Activated naive CD4-positive, alpha-beta T cell treated with anti-CD3 and anti-CD28 coated beads, Interleukin-2, amount 50 U/mL, for 16 hours (primary cell): Measurements from ENCODE around the gene FMN1.

Experiments used
- DNase-seq: peaks from one replicate; pipeline ENCODE4 v3.0.0-alpha.2; 2020

FMN1 gene

DNA sequence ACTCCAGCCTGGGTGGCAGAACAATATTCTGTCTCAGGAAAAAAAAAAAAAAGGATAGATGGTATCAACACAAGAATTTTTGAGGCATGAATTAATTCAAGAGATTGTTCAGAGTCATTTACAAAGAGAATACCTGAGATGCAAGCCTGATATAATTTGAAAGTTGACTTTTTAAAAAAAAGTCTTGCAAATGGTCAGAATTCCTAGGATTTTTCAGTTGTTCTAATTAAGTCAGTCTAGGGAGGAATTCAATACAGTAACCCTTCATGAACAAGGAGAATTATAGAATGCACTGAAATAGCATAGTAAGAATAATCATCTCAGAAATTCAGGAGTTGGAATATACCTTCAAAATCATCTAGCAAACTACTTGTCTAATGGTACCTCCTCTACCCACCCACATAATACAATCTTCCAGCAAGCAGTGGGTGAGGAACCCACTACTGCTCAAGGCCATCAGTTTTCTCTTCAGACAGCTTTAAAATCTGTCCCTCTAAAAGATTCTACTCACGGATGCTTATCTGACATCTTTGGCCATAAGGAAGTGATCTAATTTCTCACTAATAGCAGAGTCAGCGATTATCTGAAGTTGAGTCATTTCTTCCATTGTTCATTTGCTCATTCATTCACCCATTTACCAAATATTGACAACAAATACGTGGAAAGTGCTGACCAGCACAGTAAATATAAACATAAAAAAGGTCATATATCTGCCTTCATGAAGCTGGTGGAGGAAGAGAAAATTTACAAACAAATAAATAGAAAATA, 317.1 kb downstream of the FMN1 start:
- DNase-seq: no peak

DNA sequence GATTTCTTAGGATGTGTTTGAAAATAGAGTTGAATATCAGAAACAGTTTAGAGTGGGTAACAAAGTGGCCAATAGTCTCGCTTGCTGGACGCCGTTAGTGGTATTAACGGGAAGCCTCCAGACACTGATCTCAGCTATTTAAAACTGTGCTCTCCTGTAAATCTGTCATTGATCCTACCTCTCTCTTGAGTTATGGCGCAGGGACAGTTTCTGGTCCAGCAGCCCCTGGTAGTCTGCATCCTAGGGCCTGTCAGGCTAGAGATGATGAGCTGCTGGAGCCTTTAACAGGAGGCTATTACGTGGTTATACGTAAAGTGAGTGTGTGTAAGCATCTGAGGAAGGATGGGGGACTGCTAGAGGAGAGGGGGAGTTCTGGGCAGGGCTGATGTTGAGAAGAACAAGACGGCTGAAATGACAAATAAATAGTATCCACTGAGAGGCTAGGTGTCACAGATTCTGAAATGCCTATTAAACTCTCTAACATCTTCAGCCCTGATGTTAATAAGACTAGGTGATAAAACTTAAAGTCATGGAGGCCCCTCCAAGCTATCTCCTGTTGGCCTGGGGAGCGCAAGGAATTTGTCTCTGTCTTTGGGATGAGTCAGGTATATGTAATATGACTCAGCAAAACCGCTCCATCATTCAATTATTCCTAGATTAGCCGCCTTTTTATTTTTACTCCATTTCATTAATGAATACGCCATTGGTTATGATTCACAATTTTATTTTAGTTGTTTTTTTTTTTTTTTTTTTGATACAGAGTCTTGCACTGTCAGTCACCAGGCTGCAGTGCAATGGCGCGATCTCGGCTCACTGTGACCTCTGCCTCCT, 321.0 kb downstream of the FMN1 start:
- no peak for DNase-seq

DNA sequence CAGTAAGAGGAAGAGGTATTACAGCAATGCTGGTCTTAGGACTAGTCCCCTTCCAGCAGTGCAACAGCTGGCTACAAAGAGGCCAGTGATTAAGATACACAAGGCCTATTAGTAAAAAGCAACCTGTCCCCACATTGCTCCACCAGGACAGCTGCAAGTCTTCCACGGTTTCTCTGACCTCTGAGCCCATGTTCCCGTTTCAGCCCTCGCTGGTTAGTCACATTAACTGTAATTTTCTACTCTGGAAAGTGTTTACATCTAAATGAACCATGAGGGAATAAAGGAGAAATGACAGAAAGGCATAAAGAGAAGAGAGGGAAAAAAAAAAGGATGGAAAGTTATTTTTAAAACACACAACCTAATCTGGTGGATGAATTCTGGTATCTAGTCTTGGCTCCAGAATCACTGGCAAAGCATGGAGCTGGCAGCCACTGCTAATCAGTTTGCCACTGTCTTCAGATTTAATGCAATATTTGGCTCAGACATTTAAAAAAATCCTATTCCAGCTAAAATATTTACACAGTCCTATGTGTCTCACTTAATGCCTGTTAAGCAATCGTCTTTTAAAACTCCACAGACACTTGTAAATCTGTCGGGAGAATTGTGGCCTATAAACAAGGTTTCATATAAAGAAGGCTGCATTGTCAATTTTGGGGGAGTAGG, 321.8 kb downstream of the FMN1 start:
- DNase-seq: no peak

DNA sequence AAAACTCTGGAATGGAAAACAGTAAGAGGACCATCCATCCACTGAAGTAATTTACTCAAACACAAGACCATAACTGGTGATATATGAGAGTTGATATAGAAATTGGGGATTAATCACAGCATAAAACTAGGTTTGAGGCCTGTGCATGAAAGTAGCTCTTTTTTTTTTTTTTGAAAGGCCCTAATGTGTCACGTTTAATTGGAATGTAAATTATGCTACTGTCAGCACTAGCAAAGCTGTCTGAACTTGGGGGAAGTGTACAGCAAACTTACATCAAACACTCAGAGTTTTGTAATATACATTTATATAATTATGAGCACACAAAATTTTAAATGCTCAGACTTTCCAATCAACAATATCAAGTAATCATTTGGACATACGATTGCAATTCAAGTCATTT, 322.6 kb downstream of the FMN1 start:
- DNase-seq: no peak

DNA sequence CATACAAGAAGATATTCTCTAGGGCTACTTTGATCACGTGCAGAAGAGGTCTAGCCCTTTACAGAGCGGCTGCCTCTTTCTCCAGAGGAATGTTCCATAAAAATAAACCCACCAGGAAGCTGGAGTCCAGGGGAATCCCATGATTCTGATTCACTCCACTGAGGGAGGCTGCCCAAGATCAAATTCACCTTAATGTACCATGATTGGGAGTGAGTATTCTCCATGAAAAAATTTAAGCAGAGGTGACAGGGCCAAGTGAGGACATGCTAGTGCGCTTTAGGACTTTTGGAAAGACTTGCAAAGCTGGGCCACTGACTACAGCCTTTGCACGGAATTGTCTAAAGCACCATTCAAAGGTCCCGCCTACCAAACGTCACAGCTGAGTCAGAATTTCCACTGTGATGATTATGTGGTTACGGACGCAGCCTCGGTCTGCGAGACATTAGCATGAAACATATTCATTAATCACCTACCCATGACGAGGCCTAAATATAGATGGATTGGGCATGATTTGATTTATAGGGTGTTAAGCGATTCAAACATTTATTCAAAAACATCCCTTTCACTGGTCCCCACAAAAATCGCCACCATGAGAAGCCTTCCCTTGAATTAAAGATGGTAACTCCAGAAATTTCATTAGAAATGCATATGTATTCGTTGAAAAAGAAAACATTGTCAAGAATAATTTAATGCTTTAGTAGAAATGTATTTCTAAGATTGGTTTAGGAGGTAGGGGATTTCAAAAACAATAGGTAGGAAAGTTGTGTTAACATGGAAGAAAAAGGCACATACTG, 324.1 kb downstream of the FMN1 start:
- DNase-seq: no peak

DNA sequence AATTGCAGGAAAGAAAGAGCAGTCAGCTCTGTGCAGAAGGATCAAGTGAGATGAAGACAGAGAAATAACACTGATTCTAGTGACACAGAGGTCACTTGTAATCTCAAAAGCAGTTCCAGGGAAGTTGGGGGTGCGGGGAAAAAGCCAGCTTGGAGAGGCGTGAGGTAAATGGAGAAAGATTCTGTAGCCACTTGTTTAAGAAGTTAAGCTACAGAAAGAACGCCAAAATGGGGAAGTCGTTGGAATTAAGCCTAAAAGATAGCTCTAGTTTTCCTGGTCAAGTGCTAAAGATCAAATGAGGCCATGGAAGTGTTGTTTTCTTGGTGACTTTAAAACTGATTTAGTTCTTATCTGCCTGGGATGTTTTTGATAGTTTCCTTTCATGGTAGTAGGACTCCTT, 324.7 kb downstream of the FMN1 start:
- DNase-seq: no peak

DNA sequence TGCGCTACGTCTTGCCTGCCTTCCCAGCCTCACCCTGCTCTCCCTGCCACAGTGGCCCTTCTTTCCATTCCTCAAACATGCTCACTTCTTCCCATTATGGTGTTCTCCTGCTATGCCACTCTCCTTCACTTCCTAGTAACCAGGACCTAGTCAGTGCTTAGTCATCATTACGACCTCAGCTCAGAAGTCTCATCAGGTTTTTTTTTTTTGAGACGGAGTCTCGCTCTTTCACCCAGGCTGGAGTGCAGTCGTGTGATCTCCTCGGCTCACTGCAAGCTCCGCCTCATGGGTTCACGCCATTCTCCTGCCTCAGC, 327.2 kb downstream of the FMN1 start:
- no peak for DNase-seq

DNA sequence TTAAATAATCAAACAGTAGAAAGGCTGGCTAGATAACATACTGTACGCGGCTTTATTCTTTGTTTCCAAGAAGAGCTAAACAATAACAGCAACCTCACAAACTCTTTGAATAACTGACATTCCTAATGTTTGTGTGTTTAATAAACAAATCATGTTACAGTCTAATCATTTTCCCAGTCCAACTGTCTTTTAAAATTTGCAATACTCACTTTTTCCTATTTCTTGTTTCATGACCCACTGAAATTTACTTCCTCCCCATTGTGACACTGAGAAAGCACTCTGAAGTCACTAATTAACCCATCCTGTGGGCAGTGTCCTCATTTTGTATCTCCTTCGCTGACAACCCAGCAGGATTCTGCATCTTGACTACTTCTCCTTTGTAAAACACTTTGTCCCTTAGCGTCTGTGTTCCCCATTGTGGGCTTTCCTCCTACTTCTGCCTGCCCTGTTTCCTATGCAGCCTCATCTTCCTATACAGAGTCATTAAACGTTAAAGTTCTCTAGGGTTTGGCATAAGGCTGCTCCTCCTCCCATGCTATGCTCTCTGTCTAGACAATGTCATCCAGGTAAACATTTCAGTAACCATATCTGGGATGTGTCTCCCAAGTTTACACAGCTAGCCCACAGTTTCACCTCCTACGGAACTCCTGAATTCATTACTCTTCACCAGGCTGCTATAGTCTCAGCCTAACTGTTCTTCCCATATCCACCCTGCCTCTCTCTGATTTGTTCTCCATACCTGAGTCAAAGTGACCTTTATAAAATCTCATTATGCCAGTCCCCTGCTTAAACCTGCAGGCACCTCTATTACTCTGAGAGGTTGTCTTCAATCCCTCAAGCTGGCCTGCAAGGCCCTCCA, 327.8 kb downstream of the FMN1 start:
- DNase-seq: no peak

DNA sequence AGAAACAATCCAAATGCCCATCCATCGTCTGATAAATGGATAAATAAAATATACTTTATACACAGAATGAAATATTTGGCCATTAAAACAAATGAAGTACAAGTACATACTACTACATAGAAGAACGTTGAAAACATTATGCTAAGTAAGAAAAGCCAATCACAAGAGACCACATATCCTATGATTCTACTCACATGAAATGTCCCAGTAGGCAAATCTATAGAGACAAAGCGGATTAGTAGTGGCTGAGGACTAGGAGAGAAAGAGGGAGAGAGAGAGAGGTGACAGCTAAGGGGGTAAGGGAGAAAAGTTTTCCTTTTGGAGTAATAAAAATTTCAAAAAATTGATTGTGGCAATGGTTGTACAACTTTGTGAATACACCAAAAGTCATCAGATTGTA, 329.7 kb downstream of the FMN1 start:
- no peak for DNase-seq

DNA sequence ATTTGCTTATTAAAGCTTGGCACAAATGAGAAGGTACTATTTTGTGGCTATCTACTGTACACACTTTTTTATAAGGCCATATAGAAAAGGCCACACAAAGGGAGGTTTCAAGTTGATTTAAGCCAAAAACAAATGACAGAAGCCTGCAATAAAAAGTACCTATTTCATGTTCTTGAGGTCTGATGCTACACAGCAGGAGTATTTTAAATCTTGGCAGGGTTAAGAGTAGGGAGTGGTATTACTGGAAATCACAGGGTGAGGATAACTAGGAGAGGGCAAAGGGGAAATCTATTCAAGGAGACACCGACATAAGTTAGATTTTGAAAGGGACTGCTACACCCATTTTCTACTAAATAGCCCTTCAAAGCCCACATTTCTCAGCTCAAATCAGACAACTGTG, 330.5 kb downstream of the FMN1 start:
- no peak for DNase-seq

DNA sequence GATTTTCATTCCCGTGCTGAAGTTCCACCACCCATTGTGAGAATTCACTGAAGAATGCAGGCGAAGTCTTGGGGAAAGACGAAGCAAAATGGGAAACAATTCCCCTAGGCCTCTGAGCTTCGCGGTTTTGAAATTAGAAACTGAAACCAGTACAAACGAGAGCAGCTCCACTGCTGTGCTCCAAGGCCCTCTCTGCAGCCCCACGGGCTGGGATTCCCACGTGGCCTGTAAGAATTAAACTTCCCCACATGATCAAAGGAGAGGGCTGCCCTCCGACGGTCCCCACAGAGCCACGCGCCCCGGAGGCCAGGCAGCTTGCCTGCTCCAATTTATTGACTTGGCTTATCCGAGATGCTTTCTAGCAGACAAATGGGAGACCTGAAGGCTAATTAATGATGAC, 332.8 kb downstream of the FMN1 start:
- DNase-seq: no peak

DNA sequence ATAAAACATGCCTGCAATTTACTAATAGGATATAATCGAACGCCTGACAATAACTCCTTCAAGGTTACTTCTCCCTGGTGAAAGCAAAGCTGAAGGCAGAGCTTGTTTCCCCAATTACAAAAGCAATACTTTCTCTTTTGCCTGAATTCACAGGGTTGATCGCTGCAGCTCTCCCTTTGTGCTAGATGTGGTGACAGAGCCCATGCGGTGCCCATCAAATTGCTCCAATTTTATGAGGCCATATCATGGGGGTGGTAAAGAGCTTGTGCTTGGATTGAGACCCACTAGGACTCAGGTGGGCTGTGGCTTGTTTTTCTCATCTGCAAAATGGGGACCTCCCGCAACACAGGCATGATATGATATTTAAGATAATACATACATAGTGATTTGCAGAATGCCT, 333.3 kb downstream of the FMN1 start:
- DNase-seq: no peak

DNA sequence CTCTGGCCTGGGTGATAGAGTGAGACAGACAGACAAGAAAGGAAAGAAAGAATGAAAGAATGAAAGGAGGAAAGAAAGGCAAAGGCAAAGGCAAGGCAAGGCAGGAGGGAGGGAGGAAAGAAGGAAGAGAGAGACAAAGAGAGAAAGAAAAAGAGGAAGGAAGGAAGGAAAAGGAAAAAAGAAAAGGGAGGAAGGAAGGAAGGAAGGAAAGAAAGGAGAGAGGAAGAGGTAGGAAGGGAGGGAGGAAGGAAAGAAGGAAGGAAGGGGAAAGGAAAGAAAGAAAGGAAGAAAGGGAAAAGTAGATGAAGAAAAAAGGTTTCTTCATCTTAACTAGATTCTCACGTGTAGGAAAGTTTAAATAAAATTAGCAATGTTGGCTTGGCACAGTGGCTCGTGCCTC, 334.5 kb downstream of the FMN1 start:
- DNase-seq: no peak

DNA sequence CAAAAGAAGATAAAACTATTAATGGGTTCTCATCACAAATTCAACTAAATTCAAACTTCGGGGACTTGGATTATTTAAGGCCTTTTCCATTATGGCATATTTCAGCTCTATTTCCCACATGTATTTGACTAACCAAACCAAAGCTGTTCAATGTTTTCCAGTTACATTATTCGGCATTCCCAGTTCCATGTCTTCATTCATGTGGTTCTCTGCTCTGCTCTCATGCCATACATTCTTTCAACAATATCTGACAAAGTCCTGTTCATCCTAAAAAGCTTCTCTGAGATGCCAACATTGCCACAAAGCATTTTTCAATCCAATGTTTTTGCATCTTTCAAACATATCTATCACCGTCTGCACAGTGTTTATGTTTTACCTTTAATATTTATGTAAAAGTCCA, 335.3 kb downstream of the FMN1 start:
- no peak for DNase-seq

DNA sequence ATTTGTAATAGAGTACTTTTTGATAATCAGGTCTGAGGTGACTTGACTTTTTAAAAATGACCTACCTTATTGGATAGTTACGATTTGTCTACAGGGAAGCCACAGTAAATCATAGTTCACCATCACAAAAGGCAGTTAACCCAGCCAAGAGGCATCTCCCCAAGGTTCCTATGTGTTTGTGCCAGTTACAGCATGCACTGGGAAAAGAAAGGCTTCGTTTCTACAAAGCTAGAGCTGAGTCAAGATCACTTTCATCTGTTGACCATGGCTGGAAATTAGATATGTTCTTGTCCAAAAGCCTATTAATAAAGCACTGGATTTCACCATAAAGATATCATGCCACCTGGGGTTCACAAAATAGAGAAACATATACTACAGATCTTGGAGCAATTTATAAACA, 336.8 kb downstream of the FMN1 start:
- DNase-seq: no peak

DNA sequence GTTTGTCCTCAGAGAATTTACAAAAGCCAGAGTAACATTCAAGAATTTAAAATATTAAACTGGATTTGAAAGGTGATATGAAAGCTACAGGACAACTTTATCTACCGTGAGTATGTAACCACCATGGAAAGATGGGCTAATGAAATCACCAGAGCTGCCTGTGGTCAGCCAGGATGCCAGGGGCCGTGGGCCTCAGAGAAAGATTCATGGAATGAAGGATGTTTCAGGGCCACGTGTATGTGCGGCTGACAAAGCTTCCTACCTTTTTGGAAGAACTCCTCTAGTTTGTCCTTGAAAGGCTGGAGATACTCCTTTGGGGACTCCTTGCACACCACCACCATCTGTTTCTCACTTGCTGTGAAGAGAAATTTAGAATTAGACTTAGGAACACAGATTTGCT, 337.8 kb downstream of the FMN1 start:
- no peak for DNase-seq

DNA sequence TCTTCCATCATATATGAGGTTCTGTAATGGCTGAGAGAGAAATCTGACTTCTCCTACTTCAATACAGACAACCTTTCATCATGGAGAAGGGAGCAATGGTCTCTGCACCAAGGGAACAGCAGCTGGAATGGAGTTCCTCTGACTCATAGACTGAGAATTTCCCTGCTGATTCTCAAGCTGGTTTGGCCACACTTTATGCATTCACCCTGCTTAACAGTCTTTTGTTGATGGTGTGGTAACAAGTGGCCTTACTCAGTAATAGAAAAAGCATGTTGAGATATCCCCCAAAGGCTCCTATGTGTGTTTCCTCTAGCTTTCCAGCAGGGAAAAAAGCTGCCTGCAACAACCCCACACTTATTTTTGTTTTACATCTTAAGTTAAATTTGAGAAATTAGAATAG, 338.6 kb downstream of the FMN1 start:
- no peak for DNase-seq

DNA sequence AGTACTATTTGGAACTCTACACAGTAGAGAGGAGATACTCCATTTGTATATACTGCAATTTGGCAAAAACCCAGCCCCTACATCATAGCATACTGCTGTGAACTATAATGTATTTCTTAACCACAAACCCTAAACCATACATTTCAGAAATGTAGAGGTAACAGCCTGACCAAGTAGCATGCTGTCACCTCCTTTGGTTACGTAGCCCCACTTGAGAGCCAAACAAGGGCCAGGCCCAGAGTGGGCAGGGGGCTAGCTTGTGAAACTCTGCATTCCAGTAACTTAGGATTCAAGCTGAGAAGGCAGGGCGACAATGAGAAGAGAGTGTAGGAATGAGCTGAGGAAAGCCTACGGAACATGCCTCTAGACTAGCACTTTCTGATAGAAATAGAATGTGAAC, 340.9 kb downstream of the FMN1 start:
- no peak for DNase-seq

DNA sequence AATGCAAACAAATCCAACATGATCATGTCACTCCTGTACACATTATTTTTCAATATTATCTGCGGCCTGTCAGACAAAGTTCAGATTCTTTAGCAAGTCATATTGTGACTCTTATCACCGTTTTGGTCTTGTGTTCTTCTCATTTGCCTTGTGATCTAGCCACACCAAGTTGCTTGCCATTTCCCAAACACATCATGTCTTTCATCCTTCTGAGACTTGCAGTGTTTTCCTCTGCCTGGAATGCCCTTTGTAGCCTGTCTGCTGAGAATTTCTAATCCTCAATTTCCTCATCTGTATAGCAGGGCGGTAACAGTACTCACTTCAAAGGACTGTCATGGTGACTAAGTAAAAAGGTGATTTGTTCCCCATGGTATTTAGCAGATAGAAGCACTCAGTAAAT, 341.7 kb downstream of the FMN1 start:
- DNase-seq: no peak

DNA sequence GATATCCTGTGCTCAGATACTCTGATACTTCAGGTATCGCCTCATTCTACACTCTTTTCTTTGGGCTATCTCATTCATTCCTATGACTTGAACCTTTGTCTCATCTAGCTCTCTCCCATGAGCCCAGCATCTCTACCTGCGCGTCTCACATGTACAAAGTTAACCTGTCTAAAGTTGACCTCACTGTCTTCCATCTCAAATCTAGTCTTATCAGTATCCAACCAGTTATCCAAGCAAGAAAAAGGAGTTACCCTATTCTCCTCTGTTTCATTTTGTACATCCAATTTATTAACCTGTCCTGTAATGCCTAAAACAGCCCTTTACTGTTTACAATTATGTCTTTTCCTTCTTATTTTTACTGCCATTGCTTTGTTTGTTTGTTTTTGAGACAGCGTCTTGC, 342.5 kb downstream of the FMN1 start:
- no peak for DNase-seq

DNA sequence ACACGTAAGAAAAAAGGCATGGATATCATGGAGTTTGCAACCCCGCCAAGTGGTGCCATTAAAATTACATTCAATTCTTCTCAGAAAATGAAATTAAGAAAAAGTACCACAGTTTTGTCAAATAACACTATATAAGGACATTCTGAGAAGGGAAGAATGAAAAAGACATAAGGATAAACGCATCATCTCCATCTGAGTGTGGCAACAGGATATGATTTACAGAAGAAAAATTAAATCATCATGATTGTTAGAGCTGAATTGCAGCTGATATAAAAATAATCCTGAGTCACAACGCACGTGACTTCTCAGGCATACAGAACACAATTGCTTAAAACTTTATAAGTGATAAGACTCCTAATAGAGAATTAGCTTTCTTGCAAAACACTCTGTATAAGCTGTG, 342.9 kb downstream of the FMN1 start:
- no peak for DNase-seq
